DMS53 treated with DMSO at 0.1 percent for 48 hours (cell line): ENCODE data around the gene NDUFB7.

Source experiments
- DNase-seq: peaks from one replicate; lab custom pipeline; 2025; ENCODE audit not compliant: unreplicated experiment; lab: John Stamatoyannopoulos, UW

NDUFB7 gene

GRCh38 chr19:14525729-14526128, 46.1 kb downstream of the NDUFB7 start:
- DNase-seq, result no peak

- DNase-seq, result no peak
Measured at GRCh38 chr19:14520543-14520942, 51.3 kb downstream of the NDUFB7 start.

- DNase-seq, result peak; percentile 34
Measured at GRCh38 chr19:14519860-14520407, 51.9 kb downstream of the NDUFB7 start.

GRCh38 chr19:14519245-14519859, 52.5 kb downstream of the NDUFB7 start:
- DNase-seq, result no peak

- DNase-seq, result peak; percentile 18
Measured at GRCh38 chr19:14517840-14518505, 53.9 kb downstream of the NDUFB7 start, which contains the start of gene DNAJB1. TSS of gene DNAJB1 (minus strand) at chr19:14518397. CDS start at chr19:14518349, 48 bp downstream.

- no peak for DNase-seq
Measured at GRCh38 chr19:14517446-14517839, 54.4 kb downstream of the NDUFB7 start.

- no peak for DNase-seq
Measured at GRCh38 chr19:14516746-14517438, 55.0 kb downstream of the NDUFB7 start.
